Effector memory CD4-positive, alpha-beta T cell (primary cell): Measurements from ENCODE around the gene IQCF2.

ENCODE experiments used
- DNase-seq, 3 donors: peaks; one replicate each; pipeline ENCODE4 v3.0.0-alpha.2; 2020
- H3K27ac ChIP-seq: 2 replicates; pipeline ENCODE4 v1.7.0; 2013; ENCODE audit warnings: mild to moderate bottlenecking, low read length, moderate library complexity; ENCODE audit not compliant: insufficient read depth, poor library complexity, severe bottlenecking
- H3K27me3 ChIP-seq: replicated peaks from 2 replicates; pipeline ENCODE4 v1.7.0; 2013; ENCODE audit warnings: mild to moderate bottlenecking, low read length; ENCODE audit not compliant: insufficient read depth, control insufficient read depth, poor library complexity, severe bottlenecking
- H3K36me3 ChIP-seq: 2 replicates; pipeline ENCODE4 v1.7.0; 2013; ENCODE audit warnings: mild to moderate bottlenecking, low read length, moderate library complexity; ENCODE audit not compliant: control insufficient read depth, insufficient read depth
- H3K4me1 ChIP-seq: 2 replicates; pipeline ENCODE4 v1.7.0; 2013; ENCODE audit warnings: low read length, mild to moderate bottlenecking; ENCODE audit not compliant: control insufficient read depth, insufficient read depth, poor library complexity, severe bottlenecking
- H3K4me3 ChIP-seq: 2 replicates; pipeline ENCODE4 v1.7.0; 2013; ENCODE audit warnings: low read length, low read depth, mild to moderate bottlenecking; ENCODE audit not compliant: insufficient read depth, poor library complexity, severe bottlenecking
- H3K9me3 ChIP-seq: 2 replicates; pipeline ENCODE4 v1.7.0; 2013; ENCODE audit warnings: mild to moderate bottlenecking, low read length, moderate library complexity; ENCODE audit not compliant: control insufficient read depth

The IQCF2 gene

GRCh38 chr3:51875501-51875900, 14.1 kb downstream of the IQCF2 start, which contains the start of gene IQCF5:
IQCF5 (minus strand) TSS chr3:51875601; CDS start chr3:51875531, 70 bp downstream.
- Histone ChIP-seq H3K4me3 (no peak within 1 kb of the TSS), H3K36me3 (no peaks in the 10 kb centered on the region), H3K4me1 (no peaks in the 10 kb centered on the region), H3K27ac (no peak within 1 kb of the TSS), H3K27me3 (no peaks in the 10 kb centered on the region), H3K9me3 (no peaks in the 10 kb centered on the region)
- no peak for DNase-seq

GRCh38 chr3:51876186-51876585, 14.8 kb downstream of the IQCF2 start:
- no peak overlapping the region for H3K27ac ChIP-seq
- no peaks in the 10 kb centered on the region for H3K4me1 ChIP-seq
- H3K4me3 ChIP-seq = no peak overlapping the region
- no peak for DNase-seq
- no peaks in the 10 kb centered on the region for H3K36me3 ChIP-seq
- H3K27me3 ChIP-seq = no peaks in the 10 kb centered on the region
- H3K9me3 ChIP-seq = no peaks in the 10 kb centered on the region

- Histone ChIP-seq H3K4me3 (no peak overlapping the region), H3K27me3 (no peaks in the 10 kb centered on the region), H3K9me3 (no peaks in the 10 kb centered on the region), H3K27ac (no peak overlapping the region), H3K36me3 (no peaks in the 10 kb centered on the region), H3K4me1 (no peaks in the 10 kb centered on the region)
- DNase-seq = no peak
These were observed 18.5 kb downstream of the IQCF2 start for GRCh38 chr3:51879937-51880336.

- Histone ChIP-seq H3K36me3 (no peaks in the 10 kb centered on the region), H3K9me3 (no peaks in the 10 kb centered on the region), H3K27ac (no peak overlapping the region), H3K4me3 (no peak overlapping the region), H3K4me1 (no peaks in the 10 kb centered on the region), H3K27me3 (no peaks in the 10 kb centered on the region)
- no peak for DNase-seq
These were observed 25.0 kb downstream of the IQCF2 start for GRCh38 chr3:51886447-51886846.

GRCh38 chr3:51887620-51888019, 26.2 kb downstream of the IQCF2 start:
- H3K27me3 ChIP-seq = no peaks in the 10 kb centered on the region

GRCh38 chr3:51888463-51889105, 27.2 kb downstream of the IQCF2 start:
- Histone ChIP-seq H3K36me3 (no peaks in the 10 kb centered on the region), H3K4me1 (no peaks in the 10 kb centered on the region), H3K27me3 (no peaks in the 10 kb centered on the region), H3K9me3 (no peaks in the 10 kb centered on the region), H3K4me3 (no peak overlapping the region), H3K27ac (no peak overlapping the region)
- no peak for DNase-seq

More at GRCh38 chr3:51887620-51888019, 26.2 kb downstream of the IQCF2 start:
- H3K9me3 ChIP-seq = no peaks in the 10 kb centered on the region
- no peak overlapping the region for H3K27ac ChIP-seq
- H3K4me3 ChIP-seq = no peak overlapping the region
- no peaks in the 10 kb centered on the region for H3K4me1 ChIP-seq
- no peak for DNase-seq
- H3K36me3 ChIP-seq = no peaks in the 10 kb centered on the region

- no peak overlapping the region for H3K27ac ChIP-seq
- H3K27me3 ChIP-seq = no peaks in the 10 kb centered on the region
- no peak overlapping the region for H3K4me3 ChIP-seq
- no peaks in the 10 kb centered on the region for H3K4me1 ChIP-seq
- H3K36me3 ChIP-seq = no peaks in the 10 kb centered on the region
- H3K9me3 ChIP-seq = no peaks in the 10 kb centered on the region
- DNase-seq = no peak
These were observed 30.0 kb downstream of the IQCF2 start for GRCh38 chr3:51891242-51892039.

- no peak for DNase-seq
- H3K4me1 ChIP-seq = no peaks in the 10 kb centered on the region
These were observed 33.0 kb downstream of the IQCF2 start for GRCh38 chr3:51894391-51894790.

GRCh38 chr3:51894939-51895338, 33.5 kb downstream of the IQCF2 start:
- no peak for DNase-seq
- Histone ChIP-seq H3K27ac (no peak overlapping the region), H3K4me3 (no peak overlapping the region), H3K9me3 (no peaks in the 10 kb centered on the region), H3K27me3 (no peaks in the 10 kb centered on the region), H3K36me3 (no peaks in the 10 kb centered on the region), H3K4me1 (no peaks in the 10 kb centered on the region)

More at GRCh38 chr3:51894391-51894790, 33.0 kb downstream of the IQCF2 start:
- Histone ChIP-seq H3K27me3 (no peaks in the 10 kb centered on the region), H3K27ac (no peak overlapping the region), H3K36me3 (no peaks in the 10 kb centered on the region), H3K4me3 (no peak overlapping the region), H3K9me3 (no peaks in the 10 kb centered on the region)

- Histone ChIP-seq H3K27ac (no peak overlapping the region), H3K4me1 (no peaks in the 10 kb centered on the region), H3K4me3 (no peak overlapping the region), H3K36me3 (no peaks in the 10 kb centered on the region), H3K27me3 (no peaks in the 10 kb centered on the region), H3K9me3 (no peaks in the 10 kb centered on the region)
- DNase-seq = no peak
These were observed 35.3 kb downstream of the IQCF2 start for GRCh38 chr3:51896607-51897305.
